ENCODE results near the gene GARIN3. TPM values are rescaled to one million over a fixed set of nuclear protein-coding genes. Genes with fewer than 3 reads are reported as not detected.

The GARIN3 gene
- total and polyA plus RNA-seq, 5 experiments from 2014 or later: not detected

Other genes with a start within 250 kb of the GARIN3 start
- 10 to 100 TPM; 19.4 to 26.5 TPM for gene TIMD4, start 203.0 kb downstream of the GARIN3 start, total RNA-seq
- 1 to 10 TPM in 2 of 3 donors, under 1 TPM in 1; 0.95 to 3.4 (median 1.1) TPM for gene TIMD4, start 203.0 kb downstream of the GARIN3 start, polyA plus RNA-seq
- 10 to 100 TPM; 26.5 to 30.2 TPM for gene HAVCR1, start 107.1 kb downstream of the GARIN3 start, total RNA-seq
- gene HAVCR1, start 107.1 kb downstream of the GARIN3 start, polyA plus RNA-seq: 1 to 10 TPM; 2.3 to 4.7 (median 4.6) TPM
- 1 to 10 TPM; 5.4 to 8.1 TPM for gene HAVCR2, start 57.2 kb downstream of the GARIN3 start, total RNA-seq
- gene HAVCR2, start 57.2 kb downstream of the GARIN3 start, polyA plus RNA-seq: 1 to 10 TPM; 4.4 to 8.9 (median 5.4) TPM
- gene MED7, start 23.4 kb downstream of the GARIN3 start, total RNA-seq: 10 to 100 TPM; 18.2 to 18.7 TPM
- gene MED7, start 23.4 kb downstream of the GARIN3 start, polyA plus RNA-seq: 10 to 100 TPM; 12.0 to 18.2 (median 15.0) TPM
- gene ITK, start 14.6 kb upstream of the GARIN3 start, total RNA-seq: 100 to 1,000 TPM; 477 to 490 TPM
- 100 to 1,000 TPM; 109 to 231 (median 148) TPM for gene ITK, start 14.6 kb upstream of the GARIN3 start, polyA plus RNA-seq
- gene CYFIP2, start 99.9 kb upstream of the GARIN3 start, total RNA-seq: 100 to 1,000 TPM; 395 to 412 TPM
- 100 to 1,000 TPM; 417 to 668 (median 506) TPM for gene CYFIP2, start 99.9 kb upstream of the GARIN3 start, polyA plus RNA-seq

Measured in naive thymus-derived CD8-positive, alpha-beta T cell (primary cell).